K562 treated with DMSO at 1 percent for 48 hours (cell line): Measurements from ENCODE around the gene PIANP. TPM values are rescaled to one million over a fixed set of nuclear protein-coding genes. Genes with fewer than 3 reads are reported as not detected.

Experiments
- total RNA-seq: library from RNA; unstranded; fragments of 300-600 nt; gene quantifications from 2 replicates; pipeline ENCODE4 v1.2.3, GENCODE V29; 2022; ENCODE audit warnings: low replicate concordance; ENCODE audit errors: extremely low read depth

The PIANP gene
- total RNA-seq, result not detected in 2 replicates

GRCh38 chr12:6700646-6701051 is at the start of gene PIANP:
Gene PIANP, minus strand, starts transcription at chr12:6700815. Its CDS starts 2,754 bp downstream, at chr12:6698061.

GRCh38 chr12:6723607-6724408 is 23.2 kb upstream of the PIANP start, which contains the start of gene COPS7A:
Gene COPS7A, plus strand, starts transcription at chr12:6724046. Its CDS starts 611 bp downstream, at chr12:6724657.

GRCh38 chr12:6688999-6689882 is 11.4 kb downstream of the PIANP start, which contains the start of gene ZNF384:
Gene ZNF384, minus strand, starts transcription at chr12:6689375. Its CDS starts 9,855 bp downstream, at chr12:6679520.

GRCh38 chr12:6662906-6663742 is 37.5 kb downstream of the PIANP start, which contains the start of gene ING4:
Gene ING4, minus strand, starts transcription at chr12:6663119. Its CDS starts 18 bp downstream, at chr12:6663101.

GRCh38 chr12:6647083-6647604 is 53.5 kb downstream of the PIANP start, which contains the start of gene ACRBP:
Gene ACRBP, minus strand, starts transcription at chr12:6647432. Its CDS starts 66 bp downstream, at chr12:6647366.

Other genes with a start within 250 kb of the PIANP start
- gene TAPBPL, start 248.8 kb downstream of the PIANP start, total RNA-seq, result not detected in 2 replicates
- gene VAMP1, start 230.1 kb downstream of the PIANP start, total RNA-seq, result not detected in 2 replicates
- gene MRPL51, start 207.6 kb downstream of the PIANP start, total RNA-seq, result not detected in 2 replicates
- gene NCAPD2, start 206.7 kb downstream of the PIANP start, total RNA-seq, result not detected in 2 replicates
- gene GAPDH, start 166.3 kb downstream of the PIANP start, total RNA-seq, result 996 and 1,689 TPM in 2 replicates
- gene IFFO1, start 144.8 kb downstream of the PIANP start, total RNA-seq, result not detected in 2 replicates
- gene NOP2, start 132.5 kb downstream of the PIANP start, total RNA-seq, result not detected in 2 replicates
- gene CHD4, start 93.4 kb downstream of the PIANP start, total RNA-seq, result 161 and 363 TPM in 2 replicates
- not detected in 2 replicates for gene LPAR5, start 64.9 kb downstream of the PIANP start, total RNA-seq
- gene ACRBP, start 53.4 kb downstream of the PIANP start, total RNA-seq, result not detected in 2 replicates
- gene ING4, start 37.7 kb downstream of the PIANP start, total RNA-seq, result not detected in 2 replicates
- gene ZNF384, start 11.4 kb downstream of the PIANP start, total RNA-seq, result not detected in 2 replicates
- not detected in 2 replicates for gene COPS7A, start 23.2 kb upstream of the PIANP start, total RNA-seq
- gene MLF2, start 52.3 kb upstream of the PIANP start, total RNA-seq, result not detected in 2 replicates
- 561 TPM in 1 of 2 replicates, not detected in the other for gene PTMS, start 65.5 kb upstream of the PIANP start, total RNA-seq
- gene LAG3, start 71.7 kb upstream of the PIANP start, total RNA-seq, result not detected in 2 replicates
- gene CD4, start 88.7 kb upstream of the PIANP start, total RNA-seq, result not detected in 2 replicates
- gene GPR162, start 121.0 kb upstream of the PIANP start, total RNA-seq, result not detected in 2 replicates
- gene P3H3, start 127.6 kb upstream of the PIANP start, total RNA-seq, result not detected in 2 replicates
- gene GNB3, start 140.1 kb upstream of the PIANP start, total RNA-seq, result not detected in 2 replicates
- not detected in 2 replicates for gene CDCA3, start 150.5 kb upstream of the PIANP start, total RNA-seq
- 152 TPM in 1 of 2 replicates, not detected in the other for gene USP5, start 151.3 kb upstream of the PIANP start, total RNA-seq
- 376 TPM in 1 of 2 replicates, not detected in the other for gene TPI1, start 166.7 kb upstream of the PIANP start, total RNA-seq
- not detected in 2 replicates for gene SPSB2, start 172.5 kb upstream of the PIANP start, total RNA-seq
- gene LRRC23, start 204.0 kb upstream of the PIANP start, total RNA-seq, result not detected in 2 replicates
- not detected in 2 replicates for gene ENO2, start 213.8 kb upstream of the PIANP start, total RNA-seq
- gene ATN1, start 227.1 kb upstream of the PIANP start, total RNA-seq, result not detected in 2 replicates
- gene RNU7-1, start 243.0 kb upstream of the PIANP start, total RNA-seq, result not detected in 2 replicates
- gene C12orf57, start 243.2 kb upstream of the PIANP start, total RNA-seq, result not detected in 2 replicates